Activated T-helper 2 cell treated with anti-CD3 and anti-CD28 coated beads, Interferon-gamma antibody, Interleukin-2, Interleukin-4, amounts not matched to agents 10 μg/mL and 5 μg/mL and 100 μg/mL, durations not matched to agents 14 hours and 24 hours and 36 hours (primary cell): ENCODE measurements around the gene ZNF541. TPM values are rescaled to one million over a fixed set of nuclear protein-coding genes. Genes with fewer than 3 reads are reported as not detected.
"Not testable (repeated sequence)": the region's sequence is repeated elsewhere in the genome, so short reads cannot be mapped to it uniquely, and the experiment has no call there.

Experiments used
- DNase-seq: peaks from one replicate; pipeline ENCODE4 v3.0.0; 2021; ENCODE audit warnings: low spot score
- H3K27ac Mint-ChIP-seq: one replicate; pipeline ENCODE4 v1.8.0; 2021; ENCODE audit warnings: mixed read lengths
- H3K27me3 Mint-ChIP-seq: one replicate; pipeline ENCODE4 v1.8.0; 2021; ENCODE audit warnings: low read depth, mixed read lengths
- H3K36me3 Mint-ChIP-seq: one replicate; pipeline ENCODE4 v1.8.0; 2021; ENCODE audit warnings: low read depth, mixed read lengths
- H3K4me1 Mint-ChIP-seq: one replicate; pipeline ENCODE4 v1.8.0; 2021; ENCODE audit warnings: low read depth, mixed read lengths
- H3K4me3 Mint-ChIP-seq: one replicate; pipeline ENCODE4 v1.8.0; 2021; ENCODE audit warnings: low read depth, mild to moderate bottlenecking, moderate library complexity, mixed read lengths
- H3K9me3 Mint-ChIP-seq: one replicate; pipeline ENCODE4 v1.8.0; 2021; ENCODE audit warnings: mixed read lengths
- intact Hi-C: fragments of 100-400 bp; cut with micrococcal nuclease; formaldehyde crosslinking; loops from one replicate; pipeline ENCODE4 v1.15.1; 2023
- total RNA-seq: library from RNA; stranded (reverse); gene quantifications from 2 replicates; pipeline ENCODE4 v1.2.3, GENCODE V29; 2022

The ZNF541 gene
- total RNA-seq, 1 donor from 2014 or later: 0.09 TPM

DNA sequence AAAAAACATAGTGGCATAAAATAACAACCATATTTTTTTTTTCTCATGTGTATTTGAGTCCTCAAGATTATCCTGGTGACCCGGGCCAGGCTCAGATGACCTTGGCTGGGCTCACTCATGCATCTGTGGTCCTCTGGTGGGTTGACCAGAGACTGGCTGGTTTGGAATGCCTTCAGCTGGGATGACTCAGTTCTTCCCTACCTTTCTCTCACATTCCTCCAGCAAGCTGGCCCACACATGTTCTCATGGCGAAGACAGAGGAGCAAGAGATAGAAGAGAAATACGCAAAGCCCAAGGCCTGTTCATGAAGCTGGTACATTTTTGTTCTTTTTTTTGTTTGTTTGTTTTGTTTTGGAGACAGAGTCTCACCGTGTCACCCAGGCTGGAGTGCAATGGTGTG is 14.3 kb upstream of the ZNF541 start:
- H3K36me3 Mint-ChIP-seq: no peaks in the 10 kb centered on the region
- H3K27ac Mint-ChIP-seq: no peak overlapping the region
- peaks cover 8% of the 10 kb centered on the region for H3K9me3 Mint-ChIP-seq
- peaks cover 5% of the 10 kb centered on the region for H3K27me3 Mint-ChIP-seq
- intact Hi-C loops: no loop called here
- DNase-seq: no peak
- peaks cover 7% of the 10 kb centered on the region for H3K4me1 Mint-ChIP-seq
- H3K4me3 Mint-ChIP-seq: no peak overlapping the region

DNA sequence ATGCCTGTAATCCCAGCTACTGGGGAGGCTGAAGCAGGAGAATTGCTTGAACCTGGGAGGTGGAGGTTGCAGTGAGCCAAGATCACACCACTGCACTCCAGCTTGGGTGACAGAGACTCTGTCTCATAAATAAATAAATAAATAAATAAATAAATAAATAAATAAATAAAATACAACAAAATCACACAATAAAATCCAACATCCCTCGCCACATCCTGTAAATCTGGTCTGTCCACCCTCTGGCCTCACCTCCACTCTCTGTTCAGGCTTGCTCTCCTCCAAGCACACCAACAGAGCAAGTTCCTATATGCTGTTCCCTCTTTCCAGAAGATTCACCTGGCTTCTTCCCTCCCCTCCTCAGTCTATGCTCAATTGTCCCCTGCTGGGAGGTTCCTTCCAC is 10.2 kb upstream of the ZNF541 start:
- H3K27ac Mint-ChIP-seq, intact Hi-C loops, H3K36me3 Mint-ChIP-seq, H3K9me3 Mint-ChIP-seq, DNase-seq, H3K27me3 Mint-ChIP-seq, H3K4me3 Mint-ChIP-seq: not testable (repeated sequence)
- peaks cover 14% of the 10 kb centered on the region for H3K4me1 Mint-ChIP-seq

DNA sequence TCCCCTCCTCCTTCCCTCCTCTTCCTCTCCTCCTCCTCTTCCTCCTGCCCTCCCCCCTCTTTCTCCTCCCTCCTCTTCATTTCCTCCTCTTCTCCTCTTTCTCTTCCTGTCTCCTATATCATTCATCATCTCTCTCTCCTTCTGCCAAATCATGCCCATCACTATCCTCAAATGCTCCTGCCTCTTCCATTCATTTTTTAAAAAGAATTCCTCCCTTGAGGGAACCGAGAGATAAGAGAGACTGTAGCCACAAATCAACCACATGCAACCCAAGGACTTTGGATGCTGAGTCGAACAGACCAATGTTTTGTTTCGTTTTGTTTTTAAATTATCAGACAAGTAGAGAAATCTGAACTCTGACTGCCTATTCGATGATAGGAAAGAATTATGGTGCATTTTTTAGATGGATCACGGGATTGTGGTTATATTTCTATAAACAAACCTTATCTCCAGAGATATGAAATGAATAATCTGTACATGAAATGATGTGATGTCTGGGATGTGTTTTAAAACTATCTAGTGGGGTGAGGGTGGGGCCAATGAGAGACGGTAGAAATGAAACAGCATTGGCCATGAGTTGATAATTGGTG is 9.5 kb upstream of the ZNF541 start:
- no peak for DNase-seq
- H3K4me1 Mint-ChIP-seq: peaks cover 19% of the 10 kb centered on the region
- peak overlapping the region; percentile 34 for H3K4me3 Mint-ChIP-seq
- no peak overlapping the region for H3K27ac Mint-ChIP-seq
- intact Hi-C loops: no loop called here
- H3K27me3 Mint-ChIP-seq: peaks cover 2% of the 10 kb centered on the region
- H3K36me3 Mint-ChIP-seq: no peaks in the 10 kb centered on the region
- peaks cover 8% of the 10 kb centered on the region for H3K9me3 Mint-ChIP-seq

DNA sequence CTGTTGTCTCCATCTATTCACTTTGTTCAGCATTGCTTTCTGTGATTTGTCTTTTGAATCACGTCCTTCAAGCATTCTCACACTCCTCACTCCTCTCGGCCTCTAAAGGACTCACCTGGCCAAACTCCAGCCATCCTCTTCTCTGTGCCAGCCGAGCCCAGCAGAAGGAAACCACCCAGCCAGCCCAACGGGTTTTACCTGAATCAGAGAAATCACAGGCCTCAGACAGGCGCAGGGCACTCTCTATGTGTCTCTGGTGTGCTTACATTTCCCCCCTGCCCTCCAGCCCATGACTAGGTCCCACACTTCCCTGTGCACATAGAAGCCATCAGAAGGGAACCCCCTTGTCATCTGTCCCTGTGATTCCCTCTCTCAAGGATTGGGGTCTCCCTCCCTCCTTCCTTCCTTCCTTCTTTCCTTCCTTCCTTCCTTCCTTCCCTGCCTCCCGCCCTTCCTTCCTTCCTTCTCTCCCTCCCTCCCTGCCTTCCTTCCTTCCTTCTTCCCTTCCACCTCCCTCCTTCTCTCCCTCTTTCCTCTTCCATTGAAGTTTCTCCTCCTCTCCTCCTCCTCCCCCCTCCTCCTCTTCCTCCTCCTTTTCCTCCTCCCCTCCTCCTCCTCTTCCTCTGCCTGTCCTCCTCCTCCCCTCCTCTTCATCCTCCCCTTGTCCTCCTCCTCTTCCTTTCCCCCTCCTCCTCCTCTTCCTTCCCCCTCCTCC is 8.8 kb upstream of the ZNF541 start:
- no peak for DNase-seq
- no peak overlapping the region for H3K4me3 Mint-ChIP-seq
- H3K27me3 Mint-ChIP-seq: peaks cover 2% of the 10 kb centered on the region
- H3K36me3 Mint-ChIP-seq: no peaks in the 10 kb centered on the region
- intact Hi-C loops: no loop called here
- H3K27ac Mint-ChIP-seq: no peak overlapping the region
- H3K9me3 Mint-ChIP-seq: peaks cover 8% of the 10 kb centered on the region
- H3K4me1 Mint-ChIP-seq: peaks cover 22% of the 10 kb centered on the region

DNA sequence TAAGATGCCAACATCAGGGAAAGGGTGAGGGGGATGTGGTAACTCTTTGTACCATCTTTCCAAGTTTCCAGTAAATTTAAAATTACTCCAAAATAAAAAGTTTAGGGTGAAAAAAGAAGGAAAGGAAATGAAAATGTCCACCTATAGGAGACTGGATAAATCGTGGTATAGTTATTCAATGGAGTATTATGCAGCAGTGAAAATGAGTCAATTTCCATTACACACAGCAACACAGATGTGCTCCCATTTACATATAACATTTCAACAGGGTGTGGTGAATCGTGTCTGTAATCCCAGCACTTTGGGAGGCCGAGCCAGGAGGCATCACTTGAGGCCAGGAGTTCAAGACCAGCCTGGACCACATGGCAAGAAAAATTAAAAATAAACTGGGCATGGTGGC is 7.4 kb upstream of the ZNF541 start:
- intact Hi-C loops: no loop called here
- no peaks in the 10 kb centered on the region for H3K9me3 Mint-ChIP-seq
- H3K4me3 Mint-ChIP-seq: no peak overlapping the region
- H3K27me3 Mint-ChIP-seq: peaks cover 2% of the 10 kb centered on the region
- no peaks in the 10 kb centered on the region for H3K36me3 Mint-ChIP-seq
- no peak for DNase-seq
- peaks cover 22% of the 10 kb centered on the region for H3K4me1 Mint-ChIP-seq
- no peak overlapping the region for H3K27ac Mint-ChIP-seq

DNA sequence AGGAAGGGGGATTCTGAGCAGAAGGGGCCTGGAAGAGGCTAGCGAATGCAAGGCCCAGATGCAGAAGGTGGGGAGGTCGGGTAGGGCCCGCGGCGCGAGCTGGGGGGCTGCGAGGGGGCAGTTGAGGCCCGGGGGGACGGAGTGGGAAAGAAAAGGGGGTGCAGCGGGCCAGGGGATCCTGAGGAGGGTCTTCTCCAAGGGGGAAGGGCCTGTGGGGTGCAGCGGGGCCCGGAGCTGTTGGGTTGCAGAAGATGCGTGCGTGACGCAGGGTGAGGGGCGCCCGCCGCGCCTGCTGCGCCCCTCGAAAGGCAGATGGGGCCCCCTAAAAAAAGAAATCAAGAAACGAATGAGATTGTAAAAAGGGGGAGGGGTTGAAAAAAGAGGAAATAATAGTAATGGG is 313 bp downstream of the ZNF541 start:
- Mint-ChIP-seq H3K27me3 (peaks cover 14% of the 10 kb centered on the region), H3K27ac (no peak overlapping the region), H3K36me3 (no peaks in the 10 kb centered on the region), H3K4me1 (peaks cover 10% of the 10 kb centered on the region), H3K9me3 (no peaks in the 10 kb centered on the region), H3K4me3 (peak overlapping the region; percentile 24)
- intact Hi-C loops: no loop called here
- no peak for DNase-seq

DNA sequence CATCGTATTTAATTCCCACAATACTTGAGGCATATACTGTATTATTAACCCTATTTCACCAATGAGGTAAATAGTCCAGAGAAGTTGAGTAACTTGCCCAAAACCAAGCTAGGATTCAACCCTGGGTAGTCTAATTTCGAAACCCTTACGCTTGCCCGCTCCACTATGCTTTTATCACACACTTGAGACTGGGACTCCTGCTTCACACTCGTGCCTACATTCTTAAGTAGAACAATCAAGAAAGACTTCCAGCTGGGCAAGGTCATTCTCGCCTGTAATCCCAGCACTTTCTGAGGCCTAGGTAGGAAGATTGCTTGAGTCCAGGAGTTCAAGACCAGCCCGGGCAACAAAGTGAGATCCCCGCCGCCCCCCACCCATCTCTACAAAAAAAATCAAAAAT is 3.6 kb downstream of the ZNF541 start:
- no peak for DNase-seq
- Mint-ChIP-seq H3K4me3 (no peak overlapping the region), H3K27me3 (peaks cover 16% of the 10 kb centered on the region), H3K9me3 (no peaks in the 10 kb centered on the region), H3K27ac (no peak overlapping the region), H3K36me3 (no peaks in the 10 kb centered on the region), H3K4me1 (peaks cover 4% of the 10 kb centered on the region)
- intact Hi-C loops: no loop called here

DNA sequence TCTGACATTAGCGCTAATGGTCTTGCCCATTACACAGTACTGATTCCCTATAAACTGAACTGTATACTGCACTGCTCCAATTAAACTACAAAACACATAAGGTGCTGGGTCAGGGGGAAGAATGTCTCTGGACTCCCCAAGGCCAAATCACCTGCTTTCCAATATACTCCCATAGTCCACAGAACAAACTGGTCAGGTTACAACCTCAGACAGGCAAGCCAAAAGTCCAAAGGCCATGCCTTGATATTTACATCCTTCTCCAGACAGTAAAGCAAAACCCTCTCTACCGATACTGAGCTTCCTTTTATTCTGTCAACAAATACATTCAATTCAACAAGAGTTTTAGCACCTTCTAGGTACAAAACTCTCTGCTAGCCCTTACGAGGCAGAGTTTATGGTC is 8.9 kb downstream of the ZNF541 start:
- intact Hi-C loops: no loop called here
- H3K36me3 Mint-ChIP-seq: no peaks in the 10 kb centered on the region
- peaks cover 3% of the 10 kb centered on the region for H3K4me1 Mint-ChIP-seq
- H3K27me3 Mint-ChIP-seq: peaks cover 13% of the 10 kb centered on the region
- no peak for DNase-seq
- no peaks in the 10 kb centered on the region for H3K9me3 Mint-ChIP-seq
- H3K27ac Mint-ChIP-seq: no peak overlapping the region
- no peak overlapping the region for H3K4me3 Mint-ChIP-seq

DNA sequence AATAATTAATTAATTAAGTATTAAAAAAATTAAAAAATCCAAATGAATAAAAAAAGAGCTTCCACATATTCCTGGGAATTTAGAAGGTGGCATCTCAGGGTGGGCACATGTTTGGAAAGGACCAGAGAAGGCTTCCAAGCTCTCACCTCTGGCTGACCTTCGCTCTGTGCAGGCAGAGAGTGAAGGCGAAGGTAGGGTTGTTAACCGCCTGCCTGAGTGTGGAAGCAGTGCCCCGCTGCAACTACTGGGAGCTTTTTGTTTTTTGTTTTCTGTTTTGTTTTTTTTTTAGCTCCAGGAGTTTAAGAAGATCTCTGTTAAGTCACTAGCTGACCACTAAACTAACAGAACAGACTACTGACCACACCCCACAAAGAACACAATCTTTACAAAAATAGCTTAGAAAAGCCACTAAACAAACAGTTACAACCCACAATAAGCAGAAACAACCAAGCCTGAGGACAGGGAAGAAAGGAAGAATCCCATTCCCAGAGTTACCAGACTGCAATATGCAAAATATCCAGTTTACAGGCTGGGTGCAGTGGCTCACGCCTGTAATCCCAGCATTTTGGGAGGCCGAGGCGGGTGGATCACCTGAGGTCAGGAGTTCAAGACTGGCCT is 11.4 kb downstream of the ZNF541 start:
- DNase-seq: no peak
- Mint-ChIP-seq H3K9me3 (no peaks in the 10 kb centered on the region), H3K36me3 (no peaks in the 10 kb centered on the region), H3K27ac (no peak overlapping the region), H3K27me3 (peaks cover 10% of the 10 kb centered on the region), H3K4me1 (peaks cover 3% of the 10 kb centered on the region), H3K4me3 (no peak overlapping the region)
- intact Hi-C loops: no loop called here

DNA sequence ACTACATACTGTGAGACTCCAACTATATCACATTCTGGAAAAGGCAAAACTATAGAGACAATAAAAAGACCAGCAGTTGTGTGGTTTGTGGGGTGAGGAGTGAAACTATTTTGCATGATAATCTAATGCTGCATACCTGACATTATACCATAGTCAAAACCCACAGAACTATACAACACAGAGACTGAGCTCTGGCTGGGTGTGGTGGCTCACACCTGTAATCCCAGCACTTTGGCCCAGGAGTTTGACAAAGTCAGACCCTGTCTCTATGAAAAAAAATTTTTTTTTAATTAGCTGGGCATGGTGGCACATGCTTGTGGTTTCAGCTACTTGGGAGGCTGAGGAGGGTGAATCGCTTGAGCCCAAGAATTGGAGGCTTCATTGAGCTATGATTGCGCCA is 11.9 kb downstream of the ZNF541 start:
- Mint-ChIP-seq H3K9me3 (no peaks in the 10 kb centered on the region), H3K4me1 (peaks cover 3% of the 10 kb centered on the region), H3K36me3 (no peaks in the 10 kb centered on the region), H3K4me3 (no peak overlapping the region), H3K27me3 (peaks cover 10% of the 10 kb centered on the region), H3K27ac (no peak overlapping the region)
- DNase-seq: no peak
- intact Hi-C loops: no loop called here

DNA sequence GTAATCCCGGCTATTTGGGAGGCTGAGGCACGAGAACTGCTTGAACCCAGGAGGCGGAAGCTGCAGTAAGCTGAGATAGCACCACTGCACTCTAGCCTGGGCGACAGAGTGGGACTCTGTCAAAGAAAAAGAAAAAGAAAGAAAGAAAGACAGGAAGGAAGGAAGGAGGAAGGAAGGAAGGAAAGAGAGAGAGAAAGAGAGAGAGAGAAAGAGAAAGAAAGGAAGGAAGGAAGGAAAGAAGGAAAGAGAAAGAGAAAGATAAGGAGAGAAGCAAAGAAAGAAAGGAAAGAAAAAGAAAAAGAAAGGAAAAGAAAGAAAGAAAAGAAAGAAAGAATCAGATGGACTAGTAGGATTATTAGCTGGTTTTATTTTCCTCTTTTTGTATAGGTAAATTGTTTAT is 22.8 kb downstream of the ZNF541 start:
- Mint-ChIP-seq H3K36me3 (no peaks in the 10 kb centered on the region), H3K9me3 (no peaks in the 10 kb centered on the region), H3K4me3 (no peak overlapping the region), H3K27ac (no peak overlapping the region), H3K27me3 (peaks cover 2% of the 10 kb centered on the region), H3K4me1 (peaks cover 2% of the 10 kb centered on the region)
- intact Hi-C loops: no loop called here
- DNase-seq: no peak

DNA sequence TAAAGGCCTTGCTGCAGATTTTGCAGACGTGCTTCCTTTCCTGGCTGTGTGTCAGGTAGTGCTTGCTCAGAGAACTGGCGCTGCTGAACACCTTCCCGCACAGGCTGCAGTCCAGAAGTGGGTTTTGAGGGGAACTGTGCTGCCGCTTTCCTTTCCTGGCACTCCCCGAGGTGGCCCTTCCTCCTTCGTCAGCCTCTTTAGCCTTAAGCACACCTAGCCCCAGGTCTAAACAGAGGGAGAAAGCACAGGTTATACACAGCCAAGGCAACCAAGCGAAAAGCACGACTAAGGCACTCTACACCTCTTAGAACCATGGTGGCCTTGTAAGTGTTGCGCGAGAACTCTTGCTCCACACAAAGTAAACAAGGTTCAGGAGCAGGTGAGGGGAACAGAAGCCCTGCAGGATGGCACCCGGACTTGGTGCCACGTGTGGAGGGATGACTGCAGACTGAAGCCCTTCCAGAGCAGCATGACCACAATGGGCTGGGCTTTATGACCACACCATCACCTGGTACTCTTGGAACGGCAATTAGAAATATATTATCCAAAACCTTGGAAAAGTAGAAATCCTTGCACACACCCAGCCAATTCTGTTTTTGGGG is 23.6 kb downstream of the ZNF541 start:
- H3K4me3 Mint-ChIP-seq: no peak overlapping the region
- peaks cover under 1% of the 10 kb centered on the region for H3K4me1 Mint-ChIP-seq
- H3K27ac Mint-ChIP-seq: no peak overlapping the region
- no peaks in the 10 kb centered on the region for H3K36me3 Mint-ChIP-seq
- peaks cover 3% of the 10 kb centered on the region for H3K27me3 Mint-ChIP-seq
- intact Hi-C loops: no loop called here
- no peaks in the 10 kb centered on the region for H3K9me3 Mint-ChIP-seq
- DNase-seq: no peak

DNA sequence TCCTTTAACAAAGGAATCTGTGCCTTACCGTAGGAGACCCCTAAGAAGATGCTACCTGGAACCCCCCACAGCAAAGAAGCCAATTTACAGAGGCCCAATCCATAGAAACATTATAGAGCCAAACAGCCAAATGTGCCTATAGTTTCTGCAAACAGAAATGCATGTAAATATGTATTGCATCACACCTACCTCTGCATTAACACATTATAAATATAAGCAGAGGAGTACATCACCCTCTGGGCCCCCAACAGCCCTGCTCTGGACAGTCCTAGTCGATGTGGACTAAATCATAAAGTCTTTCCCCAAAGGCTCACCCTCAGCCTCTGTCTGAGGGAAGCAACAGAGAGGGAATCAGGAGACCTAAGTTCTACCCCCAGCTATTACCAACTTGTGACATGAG is 25.7 kb downstream of the ZNF541 start:
- no peak overlapping the region for H3K27ac Mint-ChIP-seq
- H3K27me3 Mint-ChIP-seq: peaks cover 6% of the 10 kb centered on the region
- no peaks in the 10 kb centered on the region for H3K9me3 Mint-ChIP-seq
- no peak for DNase-seq
- H3K4me3 Mint-ChIP-seq: no peak overlapping the region
- peaks cover 2% of the 10 kb centered on the region for H3K4me1 Mint-ChIP-seq
- H3K36me3 Mint-ChIP-seq: no peaks in the 10 kb centered on the region
- intact Hi-C loops: no loop called here
